GM18508 (cell line): ENCODE measurements around the gene PITPNC1.
"Not testable (repeated sequence)": the region's sequence is repeated elsewhere in the genome, so short reads cannot be mapped to it uniquely, and the experiment has no call there.

Source experiments
- ATAC-seq: cut with Tn5 transposase; IDR thresholded peaks from one replicate; pipeline ENCODE4 v1.9.1; 2021; ENCODE audit warnings: moderate number of reproducible peaks; ENCODE audit not compliant: insufficient read depth, unreplicated experiment

PITPNC1 gene

DNA sequence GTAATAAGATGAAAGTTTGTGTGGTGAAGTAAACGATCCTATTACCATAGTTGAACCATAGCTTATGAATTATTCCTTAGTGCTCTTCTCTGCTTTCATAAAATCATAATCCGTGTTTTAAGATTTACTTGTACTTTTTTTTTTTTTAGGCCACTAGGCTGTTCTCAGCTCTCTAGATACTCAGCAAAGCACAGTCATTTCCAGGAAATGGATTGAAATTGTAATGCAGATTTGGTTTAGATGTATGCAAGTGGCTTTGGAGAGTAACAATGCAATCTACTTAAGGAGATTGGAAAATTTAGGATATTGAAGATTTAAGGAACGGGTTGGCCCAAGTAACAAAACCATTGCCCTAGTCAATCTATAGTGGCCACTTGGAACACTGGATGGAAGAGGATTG, 125.1 kb downstream of the PITPNC1 start:
- ATAC-seq: no peak

DNA sequence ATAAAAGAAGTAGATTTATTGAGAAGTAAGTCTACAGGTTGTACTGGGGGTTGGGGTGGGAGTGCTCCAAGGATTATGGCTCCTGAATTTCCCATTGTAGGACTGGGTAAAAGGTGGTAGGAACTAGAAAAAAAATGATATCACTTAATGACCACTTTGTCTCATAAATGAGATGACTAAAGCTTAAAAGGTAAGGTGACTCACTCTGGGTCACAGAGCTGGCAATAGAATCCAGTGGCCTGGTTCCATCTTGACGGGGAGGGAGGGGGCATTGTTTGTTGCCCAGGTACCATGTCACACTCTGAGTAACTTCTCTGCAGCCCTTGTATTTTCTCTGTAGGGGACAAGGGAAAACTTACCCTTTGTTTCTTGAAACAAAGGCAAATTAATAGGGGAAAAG, 126.1 kb downstream of the PITPNC1 start:
- ATAC-seq: no peak

DNA sequence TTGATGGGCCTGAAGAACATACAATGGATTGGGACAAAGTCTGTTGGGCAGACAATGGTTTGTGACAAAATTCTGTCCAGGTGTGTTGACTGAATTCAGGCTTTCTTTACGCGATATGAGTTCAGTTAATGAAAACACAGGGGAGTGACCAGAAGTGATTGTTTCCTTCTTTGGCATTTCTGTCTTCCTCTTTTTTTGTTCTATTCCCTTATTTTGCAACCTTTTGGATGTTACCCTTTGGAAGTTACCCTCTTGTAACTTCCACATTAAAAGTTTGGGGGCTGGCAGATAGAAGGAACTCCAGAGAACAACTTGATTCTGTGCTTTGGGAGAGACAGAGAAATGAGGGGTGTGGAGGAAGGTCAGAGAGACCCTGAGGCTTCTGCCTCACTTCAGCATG, 126.7 kb downstream of the PITPNC1 start:
- ATAC-seq: no peak

DNA sequence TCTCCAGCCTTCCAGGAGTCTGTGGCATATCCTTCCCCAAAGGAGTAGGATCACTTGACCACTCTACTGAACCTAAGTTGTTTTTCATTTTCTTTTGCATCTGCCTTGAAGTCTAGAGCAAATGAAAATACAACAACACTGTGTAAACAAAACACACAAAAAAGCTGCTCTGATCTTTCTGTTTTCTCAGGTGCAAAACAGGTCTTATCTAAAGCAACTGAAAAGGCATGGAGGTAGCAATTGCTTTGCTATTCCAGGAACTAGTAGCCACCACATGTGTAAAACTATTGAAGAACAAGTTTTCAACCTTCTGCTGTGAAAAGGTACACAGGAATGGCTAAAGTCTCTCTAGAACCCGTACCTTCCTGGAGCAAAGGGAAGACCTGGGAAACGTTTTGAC, 127.1 kb downstream of the PITPNC1 start:
- ATAC-seq: no peak

DNA sequence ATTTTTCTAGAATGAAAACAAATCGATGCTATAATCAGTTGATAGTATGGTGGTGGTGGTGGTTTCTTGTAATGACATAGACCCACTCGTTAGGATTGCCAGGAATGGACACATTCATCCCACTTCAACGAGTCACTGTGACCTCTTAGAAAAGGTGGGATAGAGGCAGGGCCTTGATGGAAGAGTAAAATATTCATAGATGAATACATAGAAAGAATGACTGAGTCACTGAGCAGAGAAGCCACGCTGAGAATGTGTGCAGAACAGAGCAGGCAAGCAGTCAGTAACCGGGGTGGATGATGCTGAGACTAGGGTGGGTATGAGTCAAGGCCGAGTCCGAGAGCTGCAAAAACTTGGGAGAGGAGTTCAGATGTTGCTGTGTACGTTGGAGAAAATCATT, 129.9 kb downstream of the PITPNC1 start:
- ATAC-seq: no peak

DNA sequence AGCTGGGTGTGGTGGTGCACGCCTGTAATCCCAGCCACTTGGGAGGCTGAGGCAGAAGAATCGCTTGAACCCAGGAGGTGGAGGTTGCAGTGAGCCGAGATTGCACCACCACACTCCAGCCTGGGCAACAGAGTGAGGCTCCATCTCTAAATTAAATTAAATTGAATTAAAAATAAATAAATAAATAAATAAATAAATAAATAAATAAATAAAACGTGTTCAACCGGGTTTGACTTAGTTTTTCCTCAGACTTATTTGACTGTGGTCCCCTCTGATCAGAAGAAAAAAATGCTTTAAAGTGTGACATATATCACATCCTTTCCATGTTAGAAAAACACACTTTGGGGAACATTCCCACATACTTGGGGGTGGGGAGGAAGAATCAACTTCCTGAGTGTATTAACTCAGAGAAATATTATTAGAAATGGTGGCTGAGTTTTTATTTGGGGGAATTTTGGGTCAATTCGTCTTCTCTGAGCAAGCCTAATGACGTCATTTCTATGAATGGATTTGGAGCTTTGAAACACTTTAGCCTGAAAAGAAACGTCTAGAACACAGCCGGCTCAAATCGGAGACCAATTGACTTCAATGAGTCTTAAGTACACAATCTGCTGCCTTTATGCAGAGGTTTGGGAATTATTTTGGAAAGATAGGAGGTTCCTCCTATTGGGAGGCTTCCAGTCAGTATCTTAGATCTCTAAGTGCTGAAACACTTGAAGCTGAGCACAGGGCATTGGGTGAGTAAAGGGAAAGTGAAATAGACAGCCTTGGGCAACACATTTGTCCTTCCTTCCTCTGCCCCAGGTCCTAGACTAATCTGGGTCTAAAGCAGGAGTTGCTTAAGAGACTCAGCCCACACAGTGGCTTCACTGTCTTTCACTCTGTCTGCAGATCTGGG, 132.6 kb downstream of the PITPNC1 start:
- ATAC-seq: no peak

DNA sequence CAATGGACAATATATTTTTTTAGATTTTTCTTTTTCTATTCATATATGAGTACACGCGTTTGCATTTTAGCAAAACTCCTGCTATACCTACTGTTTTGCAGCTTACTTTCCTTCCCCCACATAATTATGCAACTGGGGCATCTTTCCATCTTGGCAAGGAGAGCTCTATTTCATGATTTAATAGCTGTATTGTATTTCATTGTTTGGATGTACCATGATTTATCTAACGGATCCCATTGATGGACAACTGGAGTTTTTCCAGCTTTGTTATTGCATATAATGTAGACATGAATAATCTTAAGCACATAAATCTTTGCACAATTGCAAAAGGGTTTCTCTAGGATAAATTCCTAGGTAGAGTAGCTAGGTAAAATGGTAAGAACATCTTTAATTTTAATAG, 133.9 kb downstream of the PITPNC1 start:
- no peak for ATAC-seq

DNA sequence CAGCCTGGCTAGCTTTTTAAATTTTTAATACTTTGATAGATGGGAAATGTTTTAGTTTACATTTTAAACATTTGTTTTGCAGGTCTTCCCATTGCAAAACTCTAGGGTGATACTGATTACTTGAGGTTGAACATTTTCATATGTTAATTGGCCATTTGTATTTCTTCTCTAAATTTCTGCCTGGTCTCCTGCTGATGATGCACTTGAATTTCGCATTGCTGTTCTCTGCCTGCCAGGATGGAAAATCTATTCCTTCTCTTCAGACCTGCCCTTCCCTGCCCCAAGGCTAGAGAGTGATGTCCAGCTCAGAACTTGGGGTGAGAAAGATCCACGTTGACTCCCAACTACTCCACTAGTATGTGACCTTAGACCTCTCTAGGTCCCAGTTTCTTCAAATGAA, 134.7 kb downstream of the PITPNC1 start:
- ATAC-seq: no peak

DNA sequence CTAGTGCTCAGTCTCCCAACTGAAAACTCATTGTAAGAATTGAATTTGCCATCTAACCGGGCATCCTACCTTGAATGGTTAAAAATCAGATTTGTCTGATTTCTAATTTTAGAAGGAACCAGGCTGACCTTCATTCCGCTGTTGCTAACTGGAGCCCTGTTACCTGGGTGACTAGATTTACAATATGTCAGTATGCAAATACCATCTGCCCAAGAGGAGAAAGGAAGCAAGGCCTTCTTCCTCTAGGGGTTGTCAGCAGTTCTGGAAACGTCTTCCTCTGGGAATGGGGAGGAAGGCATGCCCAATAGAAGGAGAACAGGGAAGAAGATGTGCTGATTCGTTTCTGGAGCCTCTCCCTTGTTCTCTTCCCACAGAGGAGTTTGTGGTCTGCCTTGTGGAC, 137.9 kb downstream of the PITPNC1 start:
- no peak for ATAC-seq

DNA sequence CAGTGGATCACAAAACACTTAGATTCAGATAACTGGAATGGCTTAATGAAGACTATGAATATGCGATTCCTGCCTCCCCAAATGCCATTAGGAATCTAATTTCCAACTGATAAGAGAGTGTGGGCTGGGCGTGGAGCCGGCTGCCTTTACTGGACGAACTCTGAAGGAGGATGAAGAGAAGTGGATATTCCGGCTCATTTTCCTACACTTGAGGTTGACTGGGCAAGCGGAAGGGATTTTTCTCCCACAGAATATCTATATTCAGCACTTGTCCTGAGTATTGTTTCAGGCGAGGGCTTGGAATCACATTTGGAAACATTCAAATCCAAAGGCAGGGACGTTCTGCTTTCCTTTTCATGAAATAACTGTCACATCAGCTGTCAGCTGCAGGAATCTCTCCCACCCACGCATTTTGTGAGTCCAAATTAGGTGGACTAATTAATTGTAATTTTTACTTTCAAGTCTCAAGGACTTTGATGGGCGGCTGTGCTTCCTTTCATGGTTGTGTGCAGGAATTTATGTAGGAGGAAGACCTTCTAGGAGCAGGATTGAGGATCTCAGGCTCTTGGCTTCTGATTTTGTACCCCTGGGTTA, 138.5 kb downstream of the PITPNC1 start:
- no peak for ATAC-seq

DNA sequence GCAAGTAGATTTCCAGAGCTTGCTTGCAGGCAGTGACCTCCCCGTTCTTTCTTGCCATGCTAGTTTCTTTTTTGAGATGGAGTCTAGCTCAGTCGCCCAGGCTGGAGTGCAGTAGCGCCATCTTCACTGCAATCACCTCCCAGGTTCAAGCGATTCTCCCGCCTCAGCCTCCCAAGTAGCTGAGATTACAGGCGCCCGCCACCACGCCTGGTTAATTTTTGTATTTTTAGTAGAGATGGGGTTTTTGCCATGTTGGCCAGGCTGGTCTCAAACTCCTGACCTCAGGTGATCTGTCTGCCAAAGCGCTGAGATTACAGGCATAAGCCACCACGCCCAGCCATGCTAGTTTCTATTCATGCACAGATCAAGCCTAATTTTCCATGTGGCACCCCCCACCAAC, 139.5 kb downstream of the PITPNC1 start:
- ATAC-seq: not testable (repeated sequence)

DNA sequence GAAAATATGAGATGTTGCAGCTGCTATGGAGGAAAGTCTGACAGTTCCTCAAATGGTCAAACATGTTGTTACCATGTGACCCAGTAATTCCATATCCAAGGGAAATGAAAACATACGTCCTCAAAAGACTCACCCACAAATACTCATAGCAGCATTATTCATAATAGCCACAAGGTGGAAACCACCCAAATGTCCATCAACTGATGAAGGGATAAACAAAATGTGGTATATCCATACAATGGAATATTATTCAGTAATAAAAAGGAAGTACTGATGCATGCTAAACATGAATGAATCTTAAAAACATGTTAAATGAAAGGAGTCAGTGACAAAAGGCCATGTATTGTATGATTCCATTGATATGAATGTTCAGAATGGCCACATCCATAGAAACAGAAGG, 140.2 kb downstream of the PITPNC1 start:
- ATAC-seq: no peak

DNA sequence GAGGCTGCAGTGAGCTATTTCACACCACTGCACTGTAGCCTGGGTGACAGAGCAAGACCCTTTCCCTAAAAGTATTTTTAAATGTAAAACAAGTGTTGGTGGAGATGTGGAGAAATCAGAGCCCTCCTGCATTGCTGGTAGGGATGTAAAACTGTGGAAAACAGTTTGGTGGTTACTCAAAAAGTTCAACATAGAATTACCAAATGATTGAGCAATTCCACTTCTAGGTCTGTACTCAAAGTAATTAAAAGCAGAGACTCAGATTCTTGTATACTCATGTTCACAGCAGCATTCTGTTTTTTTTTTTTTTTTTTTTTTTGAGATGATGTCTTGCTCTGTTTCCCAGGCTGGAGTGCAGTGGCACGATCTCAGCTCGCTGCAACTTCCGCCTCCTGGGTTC, 141.8 kb downstream of the PITPNC1 start:
- ATAC-seq: no peak

DNA sequence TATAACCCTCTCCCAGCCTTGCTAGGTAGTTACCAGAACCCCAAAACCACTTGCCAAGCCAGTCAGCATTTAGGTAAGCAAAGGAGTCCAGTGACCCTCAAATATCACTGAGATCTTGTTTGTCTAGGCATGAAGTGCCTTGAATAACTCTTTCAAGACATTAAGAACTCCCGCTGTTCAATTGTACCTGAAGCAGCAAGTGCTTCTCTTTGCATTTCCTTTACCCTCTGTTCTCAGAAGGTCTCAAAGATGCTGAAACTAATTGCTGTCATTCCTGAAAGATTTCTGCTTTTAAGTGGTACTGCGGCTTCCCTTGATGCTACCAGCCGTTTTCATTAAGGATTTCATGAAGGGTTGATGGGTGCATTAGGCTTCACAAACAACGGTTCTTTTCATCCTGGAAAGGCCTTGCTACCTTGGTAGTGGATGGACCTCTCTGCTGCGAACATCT, 142.7 kb downstream of the PITPNC1 start:
- no peak for ATAC-seq

DNA sequence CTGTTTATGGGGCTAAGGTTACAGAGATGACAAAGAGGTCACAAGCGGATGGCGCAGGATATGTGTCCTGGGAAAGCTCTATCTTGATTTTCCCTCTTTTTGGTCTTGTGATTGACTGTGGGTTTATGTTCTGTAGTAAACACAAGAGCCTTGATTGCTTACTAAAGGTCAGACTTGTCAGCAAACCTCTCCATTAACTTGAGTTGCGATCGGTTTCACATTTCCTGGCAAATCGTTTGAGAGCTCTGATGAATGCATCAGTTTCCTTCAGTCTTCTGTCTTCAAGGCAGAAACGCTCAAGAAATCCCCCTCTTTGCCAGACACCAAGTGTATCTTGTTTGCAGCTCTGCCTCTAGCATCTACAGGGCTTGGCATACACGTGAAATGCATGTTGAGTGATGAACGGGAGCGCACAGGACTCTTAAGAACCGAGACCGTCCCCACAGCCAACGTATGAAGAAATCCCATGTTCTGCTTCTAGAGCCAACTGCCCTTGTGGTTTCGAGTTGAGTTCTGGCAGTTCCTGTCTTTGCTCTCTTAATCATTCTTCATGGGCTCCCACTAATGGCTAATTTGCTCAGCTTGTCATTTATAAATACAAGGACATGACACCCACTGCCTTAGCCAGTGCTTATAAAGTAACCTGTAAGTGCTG, 143.3 kb downstream of the PITPNC1 start:
- no peak for ATAC-seq

DNA sequence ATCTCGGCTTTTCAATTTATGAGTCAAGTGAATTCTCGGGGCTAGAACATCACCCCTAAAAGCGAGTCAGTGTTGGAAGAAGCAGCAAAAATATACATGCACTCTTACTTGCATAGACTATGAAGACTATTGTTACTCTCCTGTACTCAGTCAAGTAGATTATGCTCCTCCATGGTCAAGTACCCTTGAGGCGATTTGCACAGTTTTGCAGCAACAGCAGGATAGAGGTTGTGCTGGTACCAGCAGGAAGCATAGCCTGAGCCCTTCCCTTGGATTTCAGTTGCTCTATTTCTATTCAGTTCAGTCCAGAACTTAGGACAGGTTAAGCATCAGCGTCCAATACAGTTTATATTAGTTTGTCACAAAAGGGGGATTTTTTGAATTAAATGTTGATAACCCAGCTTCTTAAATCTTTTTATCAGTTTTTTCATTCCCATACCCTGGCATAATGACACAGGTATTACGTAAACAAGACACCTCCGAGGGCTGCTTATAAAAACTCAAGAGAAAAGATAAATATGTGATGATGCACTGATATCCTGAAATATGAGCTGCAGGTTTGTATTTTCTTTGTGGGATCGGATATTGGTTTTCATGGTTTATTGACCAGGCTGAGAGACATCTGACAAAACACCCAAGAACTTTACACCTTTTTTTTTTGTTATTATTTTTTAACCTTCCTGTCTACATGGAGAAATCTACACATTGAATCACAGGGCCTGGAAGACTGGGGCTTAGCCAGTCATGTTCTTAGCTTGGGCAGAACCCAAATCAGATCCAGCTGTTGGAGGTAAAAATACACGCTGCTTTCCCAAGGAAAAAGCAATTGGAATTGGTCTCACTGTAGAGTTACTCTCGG, 144.1 kb downstream of the PITPNC1 start:
- ATAC-seq: no peak

DNA sequence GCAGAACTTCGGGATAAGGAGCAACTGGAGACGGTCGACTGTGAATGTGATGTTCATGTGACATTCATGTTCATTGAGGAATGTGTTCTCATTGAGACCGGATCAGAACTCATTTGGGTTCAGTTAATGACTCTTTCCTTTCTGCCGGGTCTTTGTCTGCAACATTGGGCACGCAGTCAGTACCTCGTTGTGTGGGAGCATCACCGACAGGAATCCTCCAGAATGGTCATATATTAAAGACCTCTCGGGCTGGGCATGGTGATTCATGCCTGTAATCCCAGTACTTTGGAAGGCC, 144.6 kb downstream of the PITPNC1 start:
- ATAC-seq: no peak

DNA sequence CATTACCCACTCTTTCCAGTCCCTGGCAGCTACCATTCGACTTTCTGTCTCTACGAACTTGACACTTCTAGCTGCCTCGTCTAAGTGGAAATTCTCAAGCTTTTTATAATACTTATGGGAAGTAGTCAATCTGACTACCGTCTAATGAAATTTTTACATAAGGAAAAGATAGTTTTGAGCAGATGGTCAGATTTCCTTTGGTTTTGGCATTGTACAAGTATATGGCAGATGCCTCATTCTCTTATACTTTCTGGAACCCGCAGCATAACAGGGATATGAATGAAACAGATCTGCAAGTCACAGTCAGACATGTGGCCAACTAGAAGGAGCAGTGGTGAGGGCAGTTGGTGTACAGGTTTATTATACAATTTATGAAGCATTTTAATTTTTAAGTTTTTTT, 146.0 kb downstream of the PITPNC1 start:
- ATAC-seq: no peak

DNA sequence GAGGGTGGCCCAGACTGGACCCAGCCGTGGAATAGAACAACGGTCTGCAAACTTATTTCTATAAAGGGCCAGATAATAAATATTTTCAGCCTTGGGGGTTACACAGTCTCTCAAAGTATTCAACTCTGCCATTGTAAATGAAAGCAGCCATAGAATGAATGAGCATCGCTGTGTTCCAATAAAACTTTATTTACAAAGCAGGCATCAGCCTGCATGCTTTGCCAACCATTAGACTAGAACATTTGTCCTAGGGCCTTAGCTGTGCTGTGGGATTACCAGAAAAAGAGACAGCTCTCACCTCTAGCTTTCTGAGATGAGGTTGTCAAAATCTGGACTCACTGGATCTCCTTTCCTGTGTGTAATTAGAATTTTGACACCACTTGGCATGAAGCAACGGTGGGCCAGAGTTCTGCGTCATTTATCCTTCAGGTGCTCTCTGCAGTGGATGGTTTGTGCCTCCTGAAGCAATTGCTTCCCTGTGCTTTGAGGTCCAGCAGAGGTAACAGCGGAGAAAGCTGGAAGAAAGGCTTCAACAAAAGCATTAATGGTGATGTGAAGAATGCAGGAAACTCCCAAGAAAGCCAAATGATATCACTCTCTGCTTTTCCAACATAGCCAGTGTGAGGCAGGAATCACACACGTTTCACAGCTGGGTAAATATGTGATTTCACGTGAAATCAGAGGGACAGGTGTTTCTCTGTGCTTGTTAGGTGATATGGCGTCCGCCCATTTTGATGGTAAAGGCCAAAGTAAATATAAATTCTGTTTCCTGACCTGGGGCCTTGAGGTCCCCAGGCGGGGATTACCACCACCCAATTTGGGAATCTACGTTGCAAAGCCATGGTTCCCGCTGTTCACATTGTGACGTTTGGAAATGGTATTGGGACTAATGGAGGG, 148.4 kb downstream of the PITPNC1 start:
- no peak for ATAC-seq

DNA sequence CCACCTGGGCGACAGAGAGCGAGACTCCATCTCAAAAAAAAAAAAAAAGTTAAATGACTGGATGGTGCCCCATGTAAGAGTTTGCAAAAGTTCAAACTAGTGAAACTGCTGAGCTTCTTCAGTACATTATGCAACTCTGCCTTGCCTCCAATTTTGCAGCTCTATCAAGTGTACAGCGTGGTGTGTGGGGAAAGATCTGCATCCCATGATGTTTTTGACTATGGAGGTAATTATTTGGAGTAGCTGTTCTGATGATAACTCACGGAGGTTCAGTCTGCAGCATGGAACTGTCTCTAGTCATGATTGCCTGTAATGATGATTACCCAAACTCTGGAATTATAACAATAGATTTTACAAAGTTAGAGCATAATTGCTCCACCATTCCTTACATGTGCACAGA, 149.6 kb downstream of the PITPNC1 start:
- no peak for ATAC-seq
